NCI-H460 (cell line): ENCODE measurements around the gene GNAI2. TPM values are rescaled to one million over a fixed set of nuclear protein-coding genes. Genes with fewer than 3 reads are reported as not detected.
A peak's percentile ranks its signal among the peaks of the same experiment; 100 is the strongest.
"Not testable (repeated sequence)": the region's sequence is repeated elsewhere in the genome, so short reads cannot be mapped to it uniquely, and the experiment has no call there.

Source experiments
- DNase-seq: peaks from one replicate; pipeline ENCODE4 v3.0.0-alpha.2; 2016; ENCODE audit warnings: low read depth; ENCODE audit errors: extremely low read depth
- total RNA-seq: library from RNA; depleted of rRNA; stranded (reverse); fragments of >200 nt; shearing (Covaris generic); gene quantifications from 2 replicates; pipeline ENCODE4 v1.2.3, GENCODE V29; 2014

Gene GNAI2
- total RNA-seq, 1 experiment from 2014 or later, result 45.5 TPM

DNA sequence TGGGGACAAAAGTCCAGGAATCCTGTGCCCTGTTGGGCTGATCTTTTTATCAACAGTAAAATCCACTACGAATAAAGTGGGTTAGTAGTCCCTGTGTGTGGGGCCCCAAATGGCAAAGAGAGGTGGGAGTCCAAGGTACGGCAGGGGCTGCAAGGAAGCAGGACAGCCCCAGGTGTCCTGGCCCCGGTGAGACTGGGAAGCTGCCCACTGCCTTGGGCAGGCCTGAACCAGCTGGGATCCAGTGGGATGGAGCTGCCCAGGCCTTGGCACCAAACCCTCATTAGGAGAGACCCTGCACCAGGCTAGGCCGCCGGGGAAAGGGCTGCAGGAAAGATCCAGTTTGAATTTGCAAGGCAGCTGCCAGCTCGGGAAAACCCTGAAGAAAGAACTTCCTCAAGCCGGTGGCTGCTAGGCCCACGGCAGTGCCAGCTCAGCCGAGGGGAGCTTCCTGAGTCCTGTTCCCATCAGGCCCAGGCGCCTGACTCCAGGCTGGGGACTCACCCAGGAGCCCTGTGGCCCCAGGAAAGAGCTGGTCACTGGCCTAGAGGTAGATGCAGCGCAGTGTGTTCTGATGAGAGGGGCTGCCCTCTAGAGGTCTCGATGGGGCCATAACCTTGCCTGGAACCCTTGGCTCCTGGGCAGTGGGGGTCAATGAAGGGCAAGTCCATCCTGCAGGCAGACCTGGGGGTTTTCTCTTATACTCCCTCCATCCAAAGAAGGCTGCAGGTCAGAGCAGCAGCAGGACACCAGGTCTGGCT, 14.4 kb upstream of the GNAI2 start:
- DNase-seq, result no peak

DNA sequence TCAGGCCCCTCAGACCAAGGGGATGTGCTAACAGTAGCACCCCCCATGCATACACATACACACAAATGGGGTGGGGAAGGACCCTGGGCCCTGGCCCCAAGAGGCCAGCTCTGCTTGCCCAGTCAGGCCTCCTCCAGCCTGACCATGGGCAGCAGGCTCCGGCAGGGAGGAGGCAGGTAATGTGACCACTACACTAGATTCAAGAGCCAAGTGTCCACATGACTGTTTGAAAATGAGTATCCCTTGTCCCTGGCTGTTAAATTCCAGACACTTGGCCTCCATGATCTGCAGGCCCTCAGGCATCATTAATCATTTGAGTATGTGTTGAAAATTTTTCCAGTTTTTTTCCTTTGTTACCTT, 13.9 kb upstream of the GNAI2 start:
- no peak for DNase-seq

DNA sequence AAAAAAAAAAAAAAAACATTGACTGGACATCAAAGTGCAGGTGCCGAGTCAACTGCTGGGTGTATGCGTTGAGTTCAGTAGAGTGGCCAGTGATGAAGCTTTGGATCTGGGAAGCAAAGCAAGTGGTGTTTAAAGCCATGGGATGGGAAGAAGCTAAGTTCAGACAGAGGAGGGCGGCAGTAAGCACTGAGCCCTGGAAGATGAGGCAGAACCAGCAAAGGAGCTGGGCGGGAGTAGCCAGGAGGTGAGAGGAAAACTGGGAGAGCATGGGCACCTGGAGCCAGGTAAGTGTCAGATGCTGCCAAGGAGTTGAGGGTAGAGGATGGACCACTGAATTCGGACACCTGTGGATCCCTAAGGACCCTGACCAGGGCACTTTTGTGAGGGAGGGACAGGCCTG, 11.4 kb upstream of the GNAI2 start:
- no peak for DNase-seq

DNA sequence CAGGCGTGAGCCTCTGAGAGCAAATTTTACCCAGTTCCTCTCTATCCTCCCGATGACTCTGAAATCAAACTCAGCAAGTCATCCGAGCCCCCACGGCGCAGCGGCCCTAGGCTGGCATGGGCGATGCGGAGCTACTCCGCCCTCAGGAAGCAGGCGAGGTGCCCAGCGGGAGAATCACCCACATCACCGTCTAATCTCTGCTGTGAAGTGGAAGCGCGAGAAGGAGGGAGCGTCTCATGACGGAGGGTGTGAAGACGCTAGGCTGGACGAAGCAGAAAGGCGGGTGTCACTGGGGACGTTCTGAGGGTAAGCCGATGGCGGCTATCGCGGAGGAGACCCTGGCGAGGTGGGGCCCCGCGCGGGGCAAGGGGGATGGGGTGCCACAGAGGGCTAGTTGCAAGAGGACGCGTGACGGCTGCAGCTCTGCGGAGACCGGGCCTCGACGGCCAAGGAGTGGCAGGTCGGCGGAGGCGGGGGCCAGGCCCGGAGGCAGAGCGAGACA, 9.1 kb upstream of the GNAI2 start:
- no peak for DNase-seq

DNA sequence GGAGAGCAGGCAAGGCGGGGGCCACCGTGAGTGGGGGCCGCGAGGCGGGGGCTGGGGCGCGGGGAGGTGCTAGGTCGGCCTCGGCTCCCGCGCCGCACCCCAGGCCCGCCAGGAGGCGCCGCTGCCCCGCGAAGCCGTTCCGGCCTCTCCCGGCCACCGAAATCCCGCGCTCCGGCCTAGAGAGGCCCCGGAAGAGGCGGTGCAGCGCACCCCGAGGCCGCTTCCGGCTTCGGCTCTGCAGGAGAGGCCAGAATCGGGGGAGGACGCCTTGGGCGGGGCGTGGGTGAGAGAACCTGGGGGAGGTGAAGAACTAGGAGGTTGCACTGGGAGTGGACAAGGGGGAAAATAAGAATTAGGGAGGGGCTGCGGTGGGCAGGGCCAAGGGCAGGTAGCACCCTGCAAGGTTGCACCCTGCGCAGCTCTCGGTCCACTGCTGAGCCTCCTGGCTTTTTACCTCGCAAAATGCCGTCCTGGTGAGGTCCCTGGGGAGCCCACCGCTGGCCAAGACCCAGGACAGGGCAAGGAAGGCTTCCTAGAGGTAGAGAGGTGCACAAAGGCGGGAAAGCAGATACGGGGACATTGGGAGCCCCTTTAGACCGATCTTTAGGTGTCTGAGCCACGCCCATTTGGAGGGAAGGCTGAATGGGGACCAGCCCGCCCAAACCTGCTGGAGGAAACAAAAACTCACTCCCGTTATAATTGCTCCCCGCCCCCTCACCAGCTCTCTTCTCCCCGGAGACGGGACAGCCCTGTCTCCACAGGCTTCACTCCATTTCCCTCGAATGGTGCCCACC, 8.4 kb upstream of the GNAI2 start:
- peak; percentile 78 for DNase-seq

DNA sequence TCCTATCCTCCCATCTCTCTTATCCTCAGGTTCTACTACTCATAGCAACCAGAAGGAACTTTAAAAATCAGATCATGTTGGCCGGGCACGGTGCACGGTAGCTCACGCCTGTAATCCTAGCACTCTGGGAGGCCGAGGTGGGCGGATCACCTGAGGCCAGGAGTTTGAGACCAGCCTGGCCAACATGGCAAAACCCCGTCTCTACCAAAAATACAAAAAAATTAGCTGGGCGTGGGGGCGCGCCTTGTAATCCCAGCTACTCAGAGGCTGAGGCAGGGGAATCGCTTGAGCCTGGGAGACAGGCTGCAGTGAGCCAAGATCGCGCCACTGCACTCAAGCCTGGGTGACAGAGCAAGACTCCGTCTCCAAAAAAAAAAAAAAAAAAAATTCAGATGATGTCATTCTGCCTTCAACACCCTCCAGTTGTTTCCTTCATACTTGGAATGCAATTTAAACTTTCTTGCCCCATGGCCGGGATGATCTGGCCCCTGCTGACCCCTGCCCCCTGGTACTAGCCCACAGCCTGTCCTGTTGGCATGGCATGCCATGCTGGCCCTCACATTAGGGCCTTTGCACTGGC, 7.7 kb upstream of the GNAI2 start:
- DNase-seq, result not testable (repeated sequence)

DNA sequence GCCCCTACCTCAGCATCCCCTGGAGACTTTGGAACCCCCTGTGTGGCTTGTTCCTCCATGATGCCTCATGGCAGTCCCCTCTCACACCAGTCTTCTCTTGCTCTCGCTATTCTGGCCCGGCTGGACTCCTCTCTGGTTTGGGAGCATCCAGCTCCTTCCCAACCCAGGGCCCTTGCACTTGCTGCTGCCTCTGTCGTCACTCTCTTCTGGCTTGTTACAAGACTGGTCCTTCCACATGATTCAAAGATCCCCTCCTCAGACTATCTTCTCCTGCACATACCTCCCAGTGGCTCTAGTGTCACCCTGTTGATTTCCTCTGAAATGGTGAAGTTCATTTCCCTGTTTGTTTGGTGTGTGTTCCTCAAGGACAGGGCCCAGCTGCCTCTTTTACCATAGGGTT, 6.5 kb upstream of the GNAI2 start:
- no peak for DNase-seq

DNA sequence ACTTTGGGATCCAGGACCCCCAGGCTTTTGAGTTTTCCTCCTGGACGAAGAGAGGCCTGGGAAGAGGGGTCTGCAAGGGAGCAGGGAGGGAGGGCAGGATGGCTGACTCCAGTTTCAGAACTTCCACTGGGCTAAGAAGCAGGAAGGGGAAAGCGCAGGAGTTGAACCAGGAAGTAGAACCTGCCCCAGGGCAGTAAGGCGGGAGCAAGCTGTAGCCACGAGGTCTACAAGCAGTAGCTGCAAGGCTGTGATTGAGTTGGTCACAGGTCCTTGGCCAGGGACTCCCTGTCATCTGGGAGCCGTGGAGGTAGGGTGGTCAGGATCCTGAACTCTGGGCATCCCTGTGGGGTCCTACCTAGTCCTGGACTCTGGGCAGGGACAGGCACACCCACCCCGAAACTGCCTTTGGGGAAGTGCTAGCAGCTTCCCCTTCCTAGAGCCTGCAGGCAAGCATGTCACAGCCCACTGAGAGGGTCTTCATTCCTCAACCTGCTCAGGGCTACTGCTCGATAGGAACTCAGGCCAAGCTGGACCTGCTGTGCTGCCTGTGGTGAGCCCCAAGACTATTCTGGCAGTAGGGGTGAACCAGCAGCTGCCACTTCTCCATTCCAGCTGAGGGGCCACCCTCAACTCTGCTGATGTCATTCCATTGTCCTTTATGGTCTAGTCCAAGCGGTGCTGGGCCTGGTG, 5.8 kb upstream of the GNAI2 start:
- no peak for DNase-seq

DNA sequence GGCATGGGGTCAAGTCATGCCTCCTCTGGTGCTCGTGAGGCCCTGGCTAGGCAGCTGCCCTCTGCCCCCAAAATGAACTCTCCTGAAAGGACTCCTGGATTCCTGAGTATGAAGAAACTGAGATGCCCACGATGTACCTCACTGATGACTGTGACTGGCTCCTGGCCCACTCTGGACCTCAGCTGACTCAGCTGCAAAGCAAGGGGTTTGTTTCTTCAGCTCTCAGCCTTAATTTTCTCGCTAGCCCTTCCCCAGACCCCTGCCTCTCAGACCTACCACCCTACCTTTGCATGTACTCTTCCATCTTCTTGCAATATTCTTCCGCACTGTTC, 5.2 kb upstream of the GNAI2 start:
- no peak for DNase-seq

DNA sequence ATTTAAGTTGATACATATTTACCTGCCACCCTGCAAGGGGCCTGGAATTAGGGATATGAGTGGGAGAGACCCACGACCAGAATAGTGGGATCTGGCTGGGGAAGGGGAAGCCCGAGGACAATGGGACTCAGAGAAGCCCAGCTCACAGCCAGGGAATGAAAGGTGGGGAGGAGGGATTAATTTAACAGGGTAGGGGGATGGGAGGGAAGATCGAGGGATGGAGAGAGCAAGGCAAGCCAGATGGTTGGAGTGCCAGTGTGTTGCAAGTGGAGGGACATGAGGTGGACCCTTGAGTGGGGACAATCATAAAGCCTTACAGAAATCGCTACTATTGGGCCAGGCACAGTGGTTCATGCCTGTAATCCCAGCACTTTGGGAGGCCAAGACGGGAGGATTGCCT, 4.4 kb upstream of the GNAI2 start:
- no peak for DNase-seq

DNA sequence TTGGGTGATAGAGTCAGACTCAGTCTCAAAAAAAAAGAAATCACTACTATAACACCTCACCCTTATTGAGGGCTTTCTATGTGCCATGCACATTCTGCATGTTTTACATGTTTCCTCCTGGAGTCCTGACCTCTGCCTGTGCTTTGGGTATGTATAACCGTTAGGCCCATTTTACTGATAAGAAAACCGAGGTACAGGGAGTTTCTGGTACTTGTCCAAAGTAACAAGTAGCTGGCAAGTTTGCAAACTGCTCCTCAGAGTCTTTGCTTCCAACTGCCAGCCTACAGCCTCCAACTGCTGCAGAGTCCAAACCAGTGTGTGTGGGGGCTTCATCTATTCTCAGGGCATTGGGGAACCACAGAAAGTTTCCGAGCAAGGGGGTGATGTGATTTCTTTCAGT, 3.7 kb upstream of the GNAI2 start:
- no peak for DNase-seq

DNA sequence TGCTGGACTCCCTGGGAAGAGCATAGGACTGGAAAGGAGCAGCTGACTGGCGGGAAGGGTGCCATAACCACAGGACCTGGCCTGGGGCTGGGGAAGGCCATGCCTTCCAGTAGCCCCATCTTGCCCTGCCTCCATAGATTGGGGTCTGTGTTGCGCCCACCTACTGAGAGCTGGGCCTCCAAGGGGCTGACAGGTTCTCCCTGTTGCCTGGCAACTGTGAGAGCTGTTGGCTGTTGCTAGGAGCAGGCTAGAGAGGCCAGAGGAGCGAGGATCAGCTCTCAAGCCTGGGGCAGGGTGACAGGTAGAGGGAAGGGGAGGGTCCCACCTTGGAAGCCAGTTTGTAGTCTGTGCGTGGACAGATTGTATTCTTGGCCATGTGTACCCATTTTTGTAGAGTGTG, 2.8 kb upstream of the GNAI2 start:
- DNase-seq, result no peak

DNA sequence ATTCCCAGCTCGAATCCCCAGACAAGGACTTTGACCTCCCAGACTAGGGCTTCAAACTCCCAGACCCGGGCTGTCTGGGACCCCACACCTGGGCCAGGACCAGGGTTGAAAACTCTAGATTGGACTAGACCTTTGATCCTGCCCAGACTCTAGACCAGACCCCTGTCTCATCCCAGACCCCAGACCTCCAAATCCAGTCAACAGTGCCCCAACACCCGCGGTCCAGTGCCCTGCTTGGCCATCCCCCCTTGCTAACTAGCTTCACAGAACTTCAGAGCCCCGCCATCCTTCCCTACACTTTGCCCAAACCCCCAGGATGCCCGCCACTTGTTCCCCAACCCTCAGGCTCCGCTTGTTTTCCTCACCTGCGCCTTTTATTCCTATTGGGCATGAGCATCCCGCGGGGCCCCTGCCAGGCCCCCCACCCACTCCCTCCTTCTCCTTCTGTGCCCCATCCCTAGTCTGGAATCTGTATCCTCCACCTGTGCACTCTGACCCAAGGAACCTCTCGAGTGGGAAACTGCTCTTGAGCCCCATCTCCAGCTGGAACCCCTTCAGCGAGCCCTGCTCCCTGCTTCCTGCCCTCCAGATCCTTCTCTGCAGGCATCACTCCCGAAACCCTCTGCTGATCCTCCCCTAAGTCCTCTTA, 604 bp downstream of the GNAI2 start:
- DNase-seq, result no peak

DNA sequence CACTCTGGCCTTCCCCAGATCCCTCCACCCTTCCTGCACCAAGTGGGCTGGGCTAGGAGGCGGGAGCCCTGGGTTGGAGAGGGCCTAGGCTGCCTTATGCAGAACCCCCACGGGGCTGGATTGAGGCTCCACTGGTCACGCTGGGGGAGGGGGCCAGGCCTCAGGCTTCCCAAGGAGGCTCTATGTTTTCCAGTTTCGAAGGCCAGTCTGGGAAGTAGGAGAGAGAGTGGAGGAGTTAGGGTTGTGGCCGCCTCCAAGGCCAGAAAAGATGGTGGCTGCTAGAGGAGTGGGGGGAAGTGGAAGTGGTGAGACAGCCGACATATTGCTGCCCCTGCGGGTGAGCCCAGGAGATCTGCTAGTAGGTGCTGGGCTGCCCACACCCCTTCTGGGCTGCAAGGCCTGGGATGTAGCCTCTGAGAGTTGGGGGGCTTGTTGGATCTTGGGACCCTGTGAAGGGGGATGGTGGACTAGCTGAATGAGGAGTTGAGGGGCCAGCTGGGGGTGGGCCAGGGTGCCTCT, 1.2 kb downstream of the GNAI2 start:
- DNase-seq, result no peak

DNA sequence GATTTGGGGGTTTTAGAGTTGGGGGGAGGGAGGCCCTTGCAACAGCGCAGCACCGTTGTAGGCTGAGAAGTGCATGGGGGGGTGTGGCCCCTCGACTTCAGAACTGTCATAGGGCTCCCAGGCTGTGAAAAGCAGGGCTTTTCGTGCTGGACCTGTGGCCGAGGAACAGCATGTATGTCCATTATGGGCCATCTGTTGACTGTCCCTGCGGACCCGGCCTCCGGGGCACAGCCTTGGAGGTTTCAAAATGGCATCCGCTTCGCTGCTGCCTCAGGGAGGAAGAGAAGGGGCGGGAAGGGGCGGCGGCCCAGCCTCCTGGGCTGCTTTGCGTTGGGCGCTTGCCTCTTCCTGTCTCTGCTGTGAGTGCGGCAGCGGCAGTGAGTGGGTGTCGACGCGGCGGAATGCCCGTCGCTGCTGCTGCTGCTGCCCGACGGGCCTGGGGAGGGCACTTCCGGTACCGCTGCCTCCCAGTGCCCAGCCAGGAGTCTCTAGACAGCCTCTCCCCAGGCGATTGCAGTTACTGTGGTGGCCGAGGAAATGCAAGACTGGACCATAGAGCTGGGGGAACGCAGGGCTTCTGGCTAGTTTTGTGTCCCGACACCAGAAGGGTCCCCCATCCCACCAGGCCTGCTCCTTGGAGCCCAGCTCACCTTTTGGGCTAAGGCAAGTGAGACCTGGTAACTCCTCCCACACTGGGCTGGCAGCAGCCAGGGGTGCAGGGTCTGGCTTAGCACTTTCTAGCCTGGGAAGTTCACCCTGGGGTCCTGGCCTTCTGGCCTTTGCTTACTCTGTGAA, 1.9 kb downstream of the GNAI2 start:
- peak; percentile 46 for DNase-seq

DNA sequence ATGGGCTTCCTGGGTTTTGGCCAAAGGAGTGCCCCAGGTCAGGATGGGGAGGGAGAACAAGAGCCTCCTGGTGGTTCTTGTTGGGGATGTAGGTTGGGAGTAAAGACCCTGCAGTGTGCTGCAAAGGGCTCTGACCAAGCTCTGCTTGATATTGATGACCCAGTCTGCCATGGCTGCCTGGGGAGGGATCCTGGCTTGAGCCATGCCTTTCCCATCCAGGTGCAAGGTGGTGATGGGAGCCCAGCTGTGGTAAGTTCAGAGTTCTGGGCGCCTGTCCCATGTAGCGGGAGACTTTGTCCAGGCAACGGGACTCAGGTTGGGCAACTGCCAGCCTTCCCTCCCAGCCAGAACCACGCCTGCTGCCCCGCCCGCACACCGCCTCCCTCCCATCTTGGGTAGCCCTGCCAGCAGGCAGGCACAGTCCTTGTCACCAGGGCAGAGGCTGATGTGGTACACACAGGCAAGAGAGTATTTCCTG, 2.6 kb downstream of the GNAI2 start:
- DNase-seq, result no peak

DNA sequence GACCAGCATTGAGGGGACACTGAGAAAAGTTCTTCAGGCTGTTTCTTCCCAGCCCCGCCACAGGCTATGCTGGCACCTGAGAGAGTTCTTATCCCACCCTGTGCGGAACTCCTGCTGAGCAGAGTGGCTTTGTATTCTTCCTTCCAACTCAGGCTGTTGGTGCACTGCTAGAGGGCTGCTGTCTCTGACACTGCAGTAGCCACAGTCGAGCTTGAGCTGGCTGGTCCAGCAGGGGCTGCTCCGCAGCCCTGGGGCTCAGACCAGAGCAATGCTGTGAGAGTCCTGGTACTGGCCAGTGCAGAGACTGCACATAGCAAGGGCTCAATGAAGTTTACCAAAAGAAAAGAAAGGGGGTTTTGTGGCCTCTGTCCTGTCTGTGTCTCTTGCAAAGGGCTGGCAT, 3.6 kb downstream of the GNAI2 start:
- DNase-seq, result no peak

DNA sequence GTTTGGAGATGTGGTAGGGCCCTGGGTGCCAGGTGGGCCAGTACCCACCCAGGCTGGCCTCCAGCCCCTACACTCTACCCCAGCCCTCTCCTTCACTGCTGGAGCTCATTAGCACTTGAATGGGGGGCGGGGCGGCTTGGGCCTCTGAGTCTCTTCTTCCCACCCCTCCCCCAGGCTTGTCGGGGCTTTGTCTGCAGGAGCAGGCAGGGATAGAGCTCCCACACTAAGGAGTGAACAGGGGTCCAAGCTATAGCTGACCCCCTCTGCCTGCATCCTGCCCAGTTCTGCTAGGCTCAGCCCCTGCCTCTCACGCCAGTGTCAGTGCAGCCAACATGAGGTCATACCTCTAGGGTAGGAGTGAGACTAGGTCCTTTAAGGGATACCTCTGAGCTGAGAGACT, 5.2 kb downstream of the GNAI2 start:
- DNase-seq, result no peak

DNA sequence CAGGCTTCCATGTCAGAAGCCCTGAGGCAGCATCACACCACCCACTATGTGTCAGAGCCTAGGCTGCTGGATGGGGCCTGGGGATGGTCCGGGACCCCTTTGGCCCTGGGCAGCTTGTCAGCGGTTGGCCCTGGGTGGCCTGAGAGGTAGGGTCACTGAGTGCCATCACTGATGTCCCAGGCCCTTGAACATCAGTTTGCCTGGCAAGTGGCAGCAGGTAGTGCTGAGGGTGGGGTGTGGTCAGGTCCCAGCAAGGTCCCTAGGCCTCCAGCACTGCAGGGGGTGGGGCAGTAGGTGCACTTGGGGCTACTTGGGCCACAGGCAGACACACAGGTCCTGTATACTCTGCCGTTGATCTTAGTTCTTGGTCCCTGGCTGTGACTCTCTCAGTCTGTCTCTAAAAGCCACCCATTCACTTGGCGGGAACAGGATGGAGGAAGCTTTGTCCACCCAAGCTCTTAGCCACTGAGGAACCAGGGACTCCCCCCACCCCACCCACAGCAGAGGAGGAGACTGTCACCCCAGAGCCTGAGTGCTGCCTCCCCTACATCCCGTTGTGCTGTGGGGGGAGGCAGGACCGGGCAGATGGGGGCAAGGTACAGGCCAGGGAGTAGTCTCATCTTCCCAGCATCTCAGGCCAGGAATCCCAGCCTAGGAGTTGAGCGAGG, 5.8 kb downstream of the GNAI2 start:
- no peak for DNase-seq
